ENCODE results near the gene IMPDH2. TPM values are rescaled to one million over a fixed set of nuclear protein-coding genes. Genes with fewer than 3 reads are reported as not detected.

Gene IMPDH2
- total RNA-seq, 1 experiment from 2014 or later = 336 TPM

DNA sequence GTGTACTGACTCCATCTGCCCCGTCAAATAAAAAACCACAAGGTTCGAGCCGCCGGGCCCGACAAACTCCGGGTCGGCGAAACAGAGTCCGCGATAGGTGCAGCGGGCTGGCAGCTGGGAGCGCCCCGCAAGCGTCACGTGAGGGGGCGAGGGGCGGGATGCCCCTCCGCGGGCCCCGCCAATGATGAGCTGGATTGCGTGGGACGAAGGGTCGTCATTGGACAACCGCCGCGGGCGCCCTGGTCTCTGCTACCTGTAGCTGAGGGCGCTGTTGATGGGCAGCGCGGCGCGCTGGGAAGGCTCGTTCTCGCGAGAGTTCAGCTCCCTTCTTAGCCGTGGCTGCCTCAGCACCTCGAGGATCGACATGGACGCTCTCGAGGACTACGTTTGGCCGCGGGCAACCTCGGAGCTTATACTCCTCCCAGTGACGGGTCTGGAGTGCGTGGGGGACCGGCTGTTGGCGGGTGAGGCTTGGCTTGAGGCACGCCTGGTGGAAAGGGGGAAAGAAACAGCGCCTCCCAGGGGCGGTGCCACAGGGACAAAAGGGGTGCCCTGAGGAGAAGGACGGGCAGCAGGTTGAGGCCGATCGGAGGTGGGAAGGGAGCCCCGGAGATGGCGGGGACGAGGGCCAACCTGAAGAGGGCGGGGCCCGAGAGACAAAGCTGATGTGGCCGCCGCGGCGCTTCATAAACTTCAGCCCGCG is 22.0 kb downstream of the IMPDH2 start, which contains the start of gene WDR6:
Gene WDR6, plus strand, starts transcription at position 324 of the 703 bp plus-strand sequence. Its CDS starts 41 bp downstream, at position 365.
- DNase-seq (ENCODE audit: low read depth) = peak; percentile 96

DNA sequence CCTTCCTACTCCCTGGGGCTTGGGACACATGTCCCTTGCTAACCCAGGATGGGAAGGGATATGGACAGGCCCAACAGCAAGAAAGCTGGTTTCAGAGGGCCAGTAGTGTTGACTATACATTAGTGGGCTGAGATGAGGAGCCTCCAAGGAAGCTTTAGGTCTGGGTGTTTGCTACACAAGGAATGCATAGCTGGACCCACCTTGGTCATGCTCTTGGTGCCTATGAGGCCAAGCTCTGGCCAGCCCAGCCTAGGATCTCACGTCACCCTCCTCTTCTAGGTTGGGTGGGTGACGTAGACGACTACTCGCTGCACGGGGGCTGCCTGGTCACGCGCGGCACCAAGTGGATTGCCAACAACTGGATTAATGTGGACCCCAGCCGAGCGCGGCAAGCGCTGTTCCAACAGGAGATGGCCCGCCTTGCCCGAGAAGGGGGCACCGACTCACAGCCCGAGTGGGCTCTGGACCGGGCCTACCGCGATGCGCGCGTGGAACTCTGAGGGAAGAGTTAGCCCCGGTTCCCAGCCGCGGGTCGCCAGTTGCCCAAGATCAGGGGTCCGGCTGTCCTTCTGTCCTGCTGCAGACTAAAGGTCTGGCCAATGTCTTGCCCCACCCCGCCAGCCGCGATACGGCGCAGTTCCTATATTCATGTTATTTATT is 22.7 kb downstream of the IMPDH2 start:
- DNase-seq (ENCODE audit: low read depth) = no peak

DNA sequence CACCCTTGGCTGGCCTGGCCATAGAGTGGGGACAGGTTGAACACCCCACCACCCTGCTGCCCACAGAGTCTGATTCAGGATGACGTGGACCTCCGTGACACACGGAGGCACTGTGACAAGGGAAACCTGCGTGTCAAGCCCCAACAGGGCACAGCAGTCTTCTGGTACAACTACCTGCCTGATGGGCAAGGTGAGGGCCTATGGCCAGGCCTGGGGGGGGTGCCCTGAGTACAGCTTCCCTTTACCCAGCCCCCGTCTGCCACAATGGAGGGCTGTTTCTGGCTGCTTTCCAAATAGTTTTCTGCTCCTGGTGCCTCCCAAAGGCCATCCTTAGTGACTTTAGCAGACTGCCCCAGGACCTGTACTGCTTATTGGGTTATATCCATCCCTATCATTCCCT is 23.2 kb downstream of the IMPDH2 start:
- no peak for DNase-seq (ENCODE audit: low read depth)

DNA sequence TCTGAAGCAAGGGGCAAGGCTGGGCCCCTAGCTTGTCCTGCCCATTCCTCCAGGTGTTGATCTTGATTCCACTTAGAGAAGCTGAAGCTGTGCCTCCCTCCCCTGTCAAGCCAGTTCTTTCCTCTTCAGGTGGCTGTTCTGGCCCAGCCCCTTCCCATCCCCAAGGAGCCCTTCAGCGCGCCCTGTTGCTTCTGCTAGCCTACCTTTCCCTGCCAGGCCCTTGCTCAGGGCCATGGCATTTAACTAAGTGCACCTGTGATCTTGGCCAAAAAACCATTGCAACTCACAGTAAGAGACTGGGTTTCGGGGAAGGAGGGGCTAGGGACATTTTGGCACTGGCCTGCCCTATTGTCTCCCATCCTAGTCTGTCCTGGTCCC is 23.9 kb downstream of the IMPDH2 start:
- no peak for DNase-seq (ENCODE audit: low read depth)

DNA sequence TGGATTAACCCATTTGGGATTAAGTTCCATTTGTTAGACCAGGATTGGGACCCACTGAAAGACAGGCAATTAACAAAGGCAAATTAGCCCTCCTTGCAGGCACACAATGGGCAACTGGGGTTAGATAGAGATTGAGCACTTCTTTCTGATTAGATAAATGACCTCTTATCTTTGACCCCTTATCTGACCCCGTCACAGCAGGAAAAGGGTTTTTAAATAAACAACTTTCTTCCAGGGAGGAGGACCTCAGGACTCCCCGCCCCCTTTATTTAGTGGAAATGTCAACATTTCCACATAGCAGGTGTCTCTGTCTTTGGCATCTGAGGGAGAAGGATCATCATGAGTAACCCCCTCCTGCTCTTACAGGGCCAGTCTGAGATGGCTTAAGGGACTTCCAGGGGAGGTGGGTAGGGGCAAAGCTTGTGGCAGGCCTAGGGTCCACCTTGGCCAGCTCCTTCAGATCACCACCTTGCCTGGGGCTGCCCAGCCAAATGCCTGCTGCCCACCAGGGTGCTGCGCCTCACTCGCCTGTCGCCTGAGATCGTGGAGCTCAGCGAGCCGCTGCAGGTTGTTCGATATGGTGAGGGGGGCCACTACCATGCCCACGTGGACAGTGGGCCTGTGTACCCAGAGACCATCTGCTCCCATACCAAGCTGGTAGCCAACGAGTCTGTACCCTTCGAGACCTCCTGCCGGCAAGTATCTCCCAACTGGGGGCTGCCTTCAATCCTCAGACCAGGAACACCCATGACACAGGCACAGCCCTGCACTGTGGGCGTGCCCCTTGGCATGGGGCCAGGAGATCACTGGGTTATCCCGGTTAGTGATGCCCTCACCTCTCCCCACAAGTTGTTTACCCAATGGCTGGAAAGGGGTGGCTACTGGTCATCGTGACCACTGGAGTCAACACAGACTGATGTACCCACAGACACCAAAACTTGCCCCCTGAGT is 24.6 kb downstream of the IMPDH2 start:
- DNase-seq (ENCODE audit: low read depth) = no peak

DNA sequence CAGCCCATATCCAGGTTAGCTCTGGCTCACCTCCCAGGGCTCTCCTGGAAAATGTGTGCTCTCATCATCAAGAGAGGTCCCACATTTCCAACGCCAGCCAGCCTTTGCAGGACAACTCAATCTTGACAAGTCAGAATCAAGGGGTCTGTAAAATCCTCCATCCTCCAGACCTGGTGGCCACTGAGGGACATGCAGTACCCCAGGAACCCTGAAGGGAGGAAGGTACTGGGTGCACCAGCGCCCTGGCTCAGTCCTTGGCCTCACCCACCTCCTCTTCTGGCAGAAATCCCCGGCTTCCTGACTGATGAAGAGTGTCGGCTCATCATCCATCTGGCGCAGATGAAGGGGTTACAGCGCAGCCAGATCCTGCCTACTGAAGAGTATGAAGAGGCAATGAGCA is 28.0 kb downstream of the IMPDH2 start:
- no peak for DNase-seq (ENCODE audit: low read depth)

DNA sequence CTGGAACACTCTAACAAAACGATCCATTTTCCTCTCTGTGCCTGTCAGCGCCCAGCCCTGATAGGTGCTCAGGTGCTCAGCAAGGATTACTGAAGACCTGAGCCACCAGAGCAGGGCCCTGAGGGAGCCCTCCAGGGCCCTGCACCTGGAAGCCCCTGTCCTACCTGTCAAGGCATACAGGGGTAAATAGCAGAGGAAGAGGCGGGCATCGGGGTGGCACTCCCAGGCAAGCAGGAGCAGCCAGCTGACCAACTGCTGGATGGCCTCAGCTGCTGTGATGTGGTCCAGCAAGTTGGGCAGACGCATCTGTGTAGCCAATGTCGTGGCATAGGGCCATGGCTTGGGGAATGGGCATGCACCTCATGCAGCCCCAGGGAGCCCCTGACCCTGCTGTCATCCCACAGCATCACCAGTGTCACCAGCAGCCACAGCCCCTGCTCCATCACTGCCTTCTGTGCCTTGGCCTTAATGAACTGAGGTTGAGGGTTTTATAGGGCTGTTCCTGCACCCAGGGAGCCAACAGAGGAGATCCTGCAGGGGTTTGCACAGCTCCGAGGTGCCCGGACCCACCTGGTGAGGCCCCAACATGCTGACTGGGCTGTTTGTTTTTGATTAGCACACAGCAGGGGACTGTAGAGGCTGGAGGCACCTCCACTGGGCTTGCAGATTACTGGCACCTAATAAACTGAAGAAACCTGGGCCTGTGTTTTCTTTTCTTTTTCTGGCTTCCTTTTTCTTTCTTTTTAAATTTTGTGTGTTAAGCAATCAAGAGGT is 29.9 kb downstream of the IMPDH2 start:
- no peak for DNase-seq (ENCODE audit: low read depth)

DNA sequence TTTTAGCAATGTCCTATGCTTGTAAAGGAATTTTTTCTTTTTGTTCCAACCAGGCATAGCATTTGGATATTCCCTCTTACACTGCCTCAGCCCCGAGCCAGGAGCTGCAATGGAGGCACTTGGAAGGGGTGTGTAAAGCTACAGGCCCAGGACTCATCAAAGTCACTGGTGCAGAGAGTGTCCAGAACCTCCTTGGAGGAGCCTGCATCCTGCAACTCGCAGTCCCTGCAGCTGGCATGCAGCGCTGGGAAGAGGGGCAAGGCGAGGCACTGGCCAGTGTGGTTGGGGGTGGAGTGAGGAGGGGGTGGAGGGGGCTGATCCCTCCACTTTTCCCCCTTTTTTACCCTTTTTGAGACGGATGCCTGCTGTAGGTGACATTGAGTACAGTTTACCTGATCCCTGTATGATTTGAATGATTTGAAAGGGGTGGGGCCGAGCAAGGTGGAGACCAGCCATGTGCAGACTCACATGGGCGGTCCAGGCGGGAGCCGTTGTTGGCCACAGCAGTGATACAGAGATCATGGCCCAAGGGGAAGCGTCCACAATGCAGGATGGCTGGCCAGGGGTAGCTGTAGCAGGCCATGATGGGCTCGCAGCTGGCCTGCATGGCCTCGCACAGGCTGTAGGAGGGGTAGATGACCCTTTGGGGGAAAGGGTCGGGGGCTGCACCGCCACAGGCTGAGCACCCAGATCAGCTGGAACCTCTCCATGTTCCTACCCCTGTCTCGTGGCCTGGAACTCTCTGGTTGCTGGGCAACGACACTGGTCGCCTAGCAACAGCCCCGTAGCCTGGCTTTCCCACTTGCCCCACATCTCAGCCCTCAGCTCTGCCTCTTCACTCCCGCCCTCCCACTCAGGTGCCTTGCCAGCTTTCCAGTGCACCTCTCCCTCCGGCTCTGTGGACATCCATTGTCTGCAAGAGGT is 31.2 kb downstream of the IMPDH2 start:
- no peak for DNase-seq (ENCODE audit: low read depth)

DNA sequence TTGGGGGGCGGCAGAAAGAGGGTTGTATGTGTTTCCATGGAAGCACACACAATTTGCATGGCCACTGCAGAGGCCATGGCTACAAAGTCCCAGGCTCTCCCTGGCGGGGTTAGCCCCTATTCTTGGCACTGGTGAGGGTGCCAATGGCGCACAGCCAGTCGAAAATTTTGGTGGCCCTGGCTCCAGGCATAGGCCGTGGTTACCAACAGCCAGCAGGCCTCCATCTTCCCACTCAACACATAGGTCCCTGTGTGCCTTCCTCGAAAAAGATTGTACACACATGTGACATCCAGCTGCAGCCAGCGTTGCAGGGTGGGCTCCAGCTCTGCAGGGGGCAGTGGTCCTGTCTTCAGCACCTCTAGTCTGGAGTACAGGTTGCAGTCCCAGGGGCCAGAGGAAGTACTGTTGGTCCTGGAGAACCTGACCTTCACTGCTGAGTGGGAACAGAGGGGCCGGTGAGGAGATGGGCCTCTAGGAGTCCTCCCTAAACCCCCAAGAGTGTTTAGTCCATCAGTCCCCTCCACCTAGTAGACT is 32.0 kb downstream of the IMPDH2 start:
- DNase-seq (ENCODE audit: low read depth) = no peak

DNA sequence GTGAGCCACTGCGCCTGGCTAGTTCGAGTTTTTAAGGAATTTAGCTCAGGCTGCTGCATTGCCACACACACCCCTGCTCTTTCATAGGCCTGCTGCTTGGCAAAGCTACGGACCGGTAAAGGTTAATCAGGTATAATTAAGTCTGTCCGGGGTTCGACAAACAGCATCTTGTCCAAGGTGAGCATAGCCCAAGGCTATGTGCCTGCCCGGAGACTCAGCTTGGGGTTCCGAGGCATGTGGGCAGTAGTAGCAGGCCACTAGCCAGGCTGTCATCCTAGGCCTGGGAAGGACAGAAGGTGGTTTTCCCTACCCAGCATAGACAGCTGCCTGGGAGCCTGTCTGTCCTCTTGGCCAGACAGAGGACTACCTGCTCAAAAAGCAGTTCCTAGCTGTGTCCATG is 32.6 kb downstream of the IMPDH2 start:
- no peak for DNase-seq (ENCODE audit: low read depth)

DNA sequence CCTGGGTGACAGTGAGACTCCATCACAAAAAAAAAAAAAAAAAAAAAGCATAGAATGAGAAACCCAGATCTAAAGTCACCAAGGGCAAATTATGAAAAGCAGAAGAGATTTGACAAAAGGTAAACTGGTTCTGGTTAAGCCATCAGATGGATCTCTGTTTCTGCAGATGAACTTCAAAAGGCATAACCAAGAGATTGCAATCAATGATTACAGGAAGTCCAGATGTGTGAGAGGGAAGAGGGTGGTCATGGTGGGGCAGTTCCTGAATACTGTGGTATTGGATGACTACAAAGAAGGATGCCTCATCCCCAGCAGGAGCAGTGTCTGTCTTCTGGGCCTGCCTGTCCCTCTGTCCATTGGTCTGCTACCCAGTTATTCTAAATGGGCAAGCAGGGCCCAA is 35.4 kb downstream of the IMPDH2 start:
- DNase-seq (ENCODE audit: low read depth) = no peak

DNA sequence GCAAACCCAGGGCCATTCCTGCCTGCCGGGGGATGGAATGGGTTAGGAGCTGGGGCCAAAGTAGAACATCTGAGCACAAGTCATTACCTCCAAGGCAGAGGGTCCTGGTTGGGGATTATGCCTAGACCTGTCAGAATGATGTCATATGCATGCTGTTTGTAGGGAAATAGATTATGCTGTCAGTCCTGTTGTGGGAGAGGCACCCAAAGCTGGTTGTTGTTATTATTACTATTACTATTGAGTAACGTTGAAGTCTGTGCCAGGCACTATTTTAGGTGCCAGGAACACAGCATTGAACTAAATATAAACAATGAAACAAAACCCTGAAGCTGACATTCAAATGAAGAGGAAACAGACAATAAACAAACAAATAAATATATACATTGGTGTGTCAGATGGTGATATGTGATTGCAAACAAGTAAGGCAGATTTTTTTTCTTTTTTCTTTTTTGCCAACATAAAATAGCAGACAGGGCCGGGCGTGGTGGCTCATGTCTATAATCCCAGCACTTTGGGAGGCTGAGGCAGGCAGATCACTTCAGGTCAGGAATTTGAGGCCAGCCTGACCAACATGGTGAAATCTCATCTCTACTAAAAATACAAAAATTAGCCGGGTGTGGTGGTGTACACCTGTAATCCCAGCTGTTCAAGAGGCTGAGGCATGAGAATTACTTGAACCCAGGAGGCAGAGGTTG is 37.2 kb downstream of the IMPDH2 start:
- DNase-seq (ENCODE audit: low read depth) = no peak

DNA sequence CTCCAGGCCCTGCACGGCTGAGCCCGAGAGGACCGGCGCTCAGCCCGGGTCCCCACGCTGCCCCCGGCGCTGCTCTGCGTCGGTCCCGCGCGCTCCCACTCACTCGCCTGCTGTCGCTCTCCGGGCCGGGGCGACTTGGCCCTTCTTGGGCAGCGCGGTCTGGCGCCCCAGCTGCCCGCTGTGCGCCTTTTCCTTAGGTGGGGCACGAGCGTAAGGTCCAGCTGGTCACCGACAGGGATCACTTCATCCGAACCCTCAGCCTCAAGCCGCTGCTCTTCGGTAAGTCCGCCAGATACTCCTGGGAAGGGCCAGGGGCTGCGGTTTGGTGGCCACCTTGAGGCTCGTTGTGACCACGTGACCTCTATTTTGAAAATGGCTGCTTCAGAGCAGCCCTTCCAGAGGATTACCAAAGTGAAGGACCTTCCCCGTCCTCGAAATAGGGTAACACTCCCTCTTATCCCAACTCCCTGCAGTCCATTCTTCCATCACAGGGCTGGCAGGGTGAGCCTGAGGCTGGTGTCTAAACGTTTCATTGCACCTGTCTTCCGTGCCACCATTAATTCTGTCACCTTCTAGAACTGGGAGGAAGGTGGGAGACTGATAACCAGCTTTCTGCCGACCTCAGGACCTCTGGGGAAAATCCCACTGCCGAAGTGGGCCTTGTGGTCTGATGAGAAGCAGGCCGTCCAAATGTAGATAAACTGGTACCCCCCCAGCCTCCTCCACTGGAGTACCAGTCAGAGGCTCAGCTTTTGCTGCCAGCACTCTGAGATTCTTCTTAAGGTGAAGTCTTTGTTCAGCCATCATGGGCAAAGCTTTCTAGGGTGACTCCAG is 38.3 kb downstream of the IMPDH2 start:
- no peak for DNase-seq (ENCODE audit: low read depth)

DNA sequence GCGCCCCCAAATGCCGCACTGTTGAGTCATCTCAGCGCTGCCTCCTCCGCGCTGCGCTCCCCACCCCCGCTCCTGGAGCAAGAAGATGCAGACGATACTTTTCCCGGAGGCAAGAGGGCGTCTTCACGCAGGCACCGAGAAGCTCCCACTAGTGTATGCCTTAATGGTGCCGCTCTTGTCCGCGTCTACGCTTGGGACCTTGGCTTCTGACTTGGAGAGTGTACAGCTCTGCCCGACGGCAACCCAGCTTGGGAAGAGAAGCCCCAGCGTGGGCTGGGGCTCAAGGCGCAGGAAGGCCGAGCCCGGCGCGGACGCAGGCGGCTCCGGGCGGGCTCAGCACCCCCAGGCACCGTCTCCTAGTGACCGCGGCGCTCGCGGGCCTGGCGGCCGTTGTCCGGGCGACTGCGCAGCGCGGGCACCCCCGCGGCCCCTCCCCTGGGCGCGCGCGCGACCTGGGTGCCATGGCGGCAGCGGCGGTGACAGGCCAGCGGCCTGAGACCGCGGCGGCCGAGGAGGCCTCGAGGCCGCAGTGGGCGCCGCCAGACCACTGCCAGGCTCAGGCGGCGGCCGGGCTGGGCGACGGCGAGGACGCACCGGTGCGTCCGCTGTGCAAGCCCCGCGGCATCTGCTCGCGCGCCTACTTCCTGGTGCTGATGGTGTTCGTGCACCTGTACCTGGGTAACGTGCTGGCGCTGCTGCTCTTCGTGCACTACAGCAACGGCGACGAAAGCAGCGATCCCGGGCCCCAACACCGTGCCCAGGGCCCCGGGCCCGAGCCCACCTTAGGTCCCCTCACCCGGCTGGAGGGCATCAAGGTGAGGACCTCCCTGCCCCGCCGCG is 39.2 kb downstream of the IMPDH2 start, which contains the start of gene P4HTM:
Gene P4HTM, plus strand, starts transcription at position 446 of the 840 bp plus-strand sequence. Its CDS starts 16 bp downstream, at position 462.
- peak; percentile 90 for DNase-seq (ENCODE audit: low read depth)

DNA sequence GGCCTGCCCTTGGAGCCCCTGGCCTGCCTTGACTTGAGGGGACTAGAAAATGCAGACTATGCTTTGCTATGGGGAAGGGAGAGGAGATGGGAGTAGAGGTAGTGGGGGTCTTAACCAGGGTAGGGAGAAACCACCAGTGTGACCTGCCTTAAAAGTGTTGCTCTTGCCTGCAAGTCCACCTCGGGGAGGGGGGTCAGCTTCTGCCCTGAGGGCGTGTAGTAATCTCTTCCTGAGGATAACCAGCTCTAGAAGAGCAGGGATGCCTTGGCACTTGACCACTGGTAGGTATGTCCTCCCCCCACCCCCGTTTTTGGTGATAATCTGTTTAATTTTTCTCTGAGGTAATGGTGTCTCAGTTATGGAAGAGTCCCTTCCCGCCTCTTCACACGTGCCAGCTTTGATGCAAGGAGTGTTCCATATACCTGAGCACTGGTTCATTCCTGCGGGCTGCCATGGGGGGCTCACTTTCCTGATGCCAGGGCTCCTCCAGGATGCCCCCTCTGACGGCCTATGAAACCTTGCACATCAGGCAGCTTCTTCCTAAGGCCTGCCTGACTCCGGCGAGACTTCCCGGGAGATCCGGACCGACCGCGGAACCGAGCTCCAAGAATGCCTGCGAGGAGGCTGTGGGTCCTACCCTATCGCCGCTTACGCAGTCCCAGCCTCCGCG is 39.9 kb downstream of the IMPDH2 start:
- DNase-seq (ENCODE audit: low read depth) = no peak

DNA sequence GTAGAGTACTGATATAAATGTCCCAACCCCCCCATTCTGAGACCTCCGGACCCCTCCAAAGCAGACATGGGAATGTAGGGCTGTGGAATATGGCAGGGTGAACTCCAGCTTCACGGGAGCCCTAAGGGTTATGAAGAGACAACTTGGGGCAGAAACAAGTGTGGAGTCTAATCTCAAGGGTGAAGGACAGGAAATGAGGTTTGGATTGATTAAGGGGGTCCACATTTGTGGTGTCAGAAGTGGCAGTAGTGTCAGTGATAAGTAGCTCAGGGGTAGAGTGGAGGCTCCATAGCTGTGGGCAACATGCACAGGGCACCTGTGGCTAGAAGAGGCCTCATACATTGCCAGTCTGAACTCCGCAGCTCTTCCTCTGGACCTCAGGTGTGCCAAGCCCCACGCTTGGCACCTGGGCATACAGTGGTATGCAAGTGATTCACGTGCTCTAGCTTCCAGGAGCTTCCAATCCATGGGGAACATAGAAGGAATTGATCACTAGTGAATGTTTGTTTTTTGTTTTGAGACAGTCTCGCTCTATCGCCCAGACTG is 43.3 kb downstream of the IMPDH2 start:
- no peak for DNase-seq (ENCODE audit: low read depth)

DNA sequence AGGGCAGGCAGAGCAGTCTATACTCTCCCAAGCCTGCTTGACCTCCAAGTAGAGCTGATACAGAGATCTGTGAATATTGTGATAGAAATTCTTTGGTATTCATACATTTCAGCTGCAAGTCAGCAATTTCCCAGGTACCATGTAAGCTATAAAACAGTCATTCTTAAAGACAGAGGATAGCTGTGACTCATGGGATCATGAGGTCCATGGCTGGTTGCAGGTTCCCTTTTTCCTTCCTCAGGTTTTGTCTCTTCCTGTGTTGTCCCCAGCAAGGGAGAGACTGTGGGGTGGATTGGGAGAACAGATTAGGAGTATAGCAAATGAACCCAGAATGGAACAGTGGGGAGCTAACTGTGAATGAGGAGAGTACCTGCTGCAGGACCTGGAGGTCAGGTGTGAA is 44.5 kb downstream of the IMPDH2 start:
- DNase-seq (ENCODE audit: low read depth) = no peak
